GM18909 (cell line): ENCODE measurements around the gene TTF2.
"Not testable (repeated sequence)": the region's sequence is repeated elsewhere in the genome, so short reads cannot be mapped to it uniquely, and the experiment has no call there.

Experiments
- ATAC-seq: cut with Tn5 transposase; IDR thresholded peaks from one replicate; pipeline ENCODE4 v1.9.1; 2021; ENCODE audit warnings: mild to moderate bottlenecking; ENCODE audit not compliant: unreplicated experiment, poor library complexity

Gene TTF2

DNA sequence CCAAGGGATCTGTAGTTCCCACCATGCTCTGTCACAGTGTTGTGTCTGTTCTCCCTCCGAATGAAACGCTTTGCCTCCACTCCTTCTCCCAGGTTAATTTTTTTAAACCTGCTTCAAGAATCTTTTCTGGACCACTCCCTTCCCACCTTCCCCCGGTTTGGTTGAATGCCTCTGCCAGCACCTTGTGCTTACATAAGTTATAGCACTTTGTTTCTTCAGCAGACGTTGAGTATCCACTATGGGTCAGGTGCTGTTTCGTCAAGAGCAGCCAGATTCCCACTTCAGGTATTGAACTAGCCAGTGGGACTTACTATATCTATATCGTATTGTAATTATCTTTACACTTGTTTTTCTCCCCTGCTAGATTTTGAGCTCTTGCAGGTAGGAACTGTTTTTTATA, 27.6 kb downstream of the TTF2 start:
- no peak for ATAC-seq

- ATAC-seq: no peak
These were observed 29.9 kb downstream of the TTF2 start for GRCh38 chr1:117089996-117090395.

DNA sequence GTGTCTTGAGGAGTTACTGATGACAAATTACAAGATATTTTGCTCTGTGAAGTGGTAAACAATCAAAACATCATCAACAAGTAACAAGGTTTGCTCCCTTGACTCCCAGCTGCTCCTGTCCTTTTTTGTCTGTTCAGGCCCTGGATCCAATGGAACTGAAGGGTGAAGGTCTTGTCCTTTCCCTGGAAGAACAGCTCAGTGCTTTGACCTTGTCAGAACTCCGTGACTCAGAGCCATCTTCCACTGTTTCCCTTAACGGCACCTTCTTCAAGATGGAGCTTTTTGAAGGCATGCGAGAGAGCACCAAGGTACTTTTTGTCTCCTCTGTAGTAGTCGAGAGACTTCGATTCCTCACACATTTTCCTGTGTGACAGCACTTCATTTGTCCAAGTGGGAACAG, 32.5 kb downstream of the TTF2 start:
- no peak for ATAC-seq

GRCh38 chr1:117093091-117093534, 33.0 kb downstream of the TTF2 start:
- no peak for ATAC-seq

DNA sequence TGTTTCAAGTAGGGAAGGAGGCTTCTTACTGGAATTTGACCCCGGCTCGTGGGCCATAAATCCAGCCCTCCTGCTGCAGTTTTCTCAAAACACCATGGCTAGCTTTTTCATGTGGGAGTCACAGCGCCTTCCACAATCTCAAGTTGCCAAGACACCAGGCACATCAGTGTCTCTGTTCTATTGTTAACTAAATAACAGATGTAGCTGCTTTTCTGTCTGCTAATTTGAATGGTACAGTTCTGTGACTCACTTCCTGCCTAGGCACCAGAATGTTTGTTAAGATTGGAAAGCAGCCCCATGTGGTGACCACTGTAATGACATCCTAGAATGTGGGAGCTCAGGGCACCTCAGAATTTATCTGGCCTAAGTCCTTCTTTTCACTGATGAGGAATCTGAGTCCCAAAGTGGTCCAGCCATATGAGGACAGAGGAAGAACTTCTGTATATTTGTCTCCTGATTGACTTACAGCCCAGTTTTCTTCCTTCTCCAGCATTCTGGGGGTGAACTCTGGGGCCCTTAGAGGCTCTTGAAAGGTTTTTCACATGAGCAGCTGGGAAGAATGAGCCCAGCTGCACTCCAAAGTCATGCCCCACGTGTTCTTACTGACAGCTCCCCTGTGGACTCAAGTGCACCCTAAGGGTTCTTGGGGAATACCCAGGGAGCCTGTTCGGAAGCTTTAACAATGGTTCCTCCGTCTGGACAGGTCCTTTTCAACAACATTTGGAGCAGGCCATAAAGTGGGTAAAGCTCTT, 33.9 kb downstream of the TTF2 start:
- no peak for ATAC-seq

GRCh38 chr1:117094841-117095604, 34.9 kb downstream of the TTF2 start:
- ATAC-seq: no peak

GRCh38 chr1:117096951-117097408, 36.9 kb downstream of the TTF2 start:
- ATAC-seq: no peak

GRCh38 chr1:117097443-117097842, 37.3 kb downstream of the TTF2 start:
- ATAC-seq: no peak

- ATAC-seq: no peak
These were observed 38.3 kb downstream of the TTF2 start for GRCh38 chr1:117098287-117098890.

GRCh38 chr1:117101334-117101733, 41.2 kb downstream of the TTF2 start:
- no peak for ATAC-seq

DNA sequence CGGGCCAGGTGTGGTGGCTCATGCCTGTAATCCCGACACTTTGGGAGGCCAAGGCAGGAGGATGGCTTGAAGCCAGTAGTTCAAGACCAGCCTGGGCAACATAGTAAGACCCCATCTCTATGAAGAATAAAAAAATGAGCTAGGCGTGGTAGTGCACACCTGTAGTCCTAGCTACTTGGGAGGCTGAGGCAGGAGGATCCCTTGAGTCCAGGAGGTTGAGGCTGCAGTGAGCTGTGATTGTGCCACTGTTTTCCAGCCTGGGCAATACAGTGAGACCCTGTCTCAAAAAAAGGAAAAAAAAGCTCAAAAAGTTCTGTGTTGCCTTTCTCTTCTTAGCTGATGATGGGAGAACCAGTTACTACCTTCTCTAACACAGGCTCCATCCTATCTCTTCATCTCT, 41.7 kb downstream of the TTF2 start:
- ATAC-seq: not testable (repeated sequence)

- no peak for ATAC-seq
These were observed 44.9 kb downstream of the TTF2 start for GRCh38 chr1:117104986-117105385.

- no peak for ATAC-seq
These were observed 45.6 kb downstream of the TTF2 start for GRCh38 chr1:117105722-117106121.

DNA sequence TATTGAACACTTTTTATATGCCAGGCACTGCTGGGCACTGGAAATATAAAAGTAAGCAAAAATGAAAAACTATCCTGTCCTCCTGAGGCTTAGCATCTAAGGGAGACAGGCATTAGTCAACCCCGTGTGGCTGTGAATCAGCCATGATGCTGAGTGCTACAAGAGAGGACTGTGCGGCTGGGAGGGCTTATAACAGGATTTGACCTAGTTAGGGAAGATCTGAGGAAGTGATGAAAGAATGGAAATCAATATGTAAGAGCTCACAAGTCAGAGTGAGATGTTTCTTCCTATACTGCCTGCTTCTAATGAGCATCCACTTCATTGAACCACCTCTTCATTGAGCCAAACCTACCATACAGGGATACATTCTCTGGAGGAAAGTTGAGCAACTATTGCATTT, 46.4 kb downstream of the TTF2 start:
- no peak for ATAC-seq

DNA sequence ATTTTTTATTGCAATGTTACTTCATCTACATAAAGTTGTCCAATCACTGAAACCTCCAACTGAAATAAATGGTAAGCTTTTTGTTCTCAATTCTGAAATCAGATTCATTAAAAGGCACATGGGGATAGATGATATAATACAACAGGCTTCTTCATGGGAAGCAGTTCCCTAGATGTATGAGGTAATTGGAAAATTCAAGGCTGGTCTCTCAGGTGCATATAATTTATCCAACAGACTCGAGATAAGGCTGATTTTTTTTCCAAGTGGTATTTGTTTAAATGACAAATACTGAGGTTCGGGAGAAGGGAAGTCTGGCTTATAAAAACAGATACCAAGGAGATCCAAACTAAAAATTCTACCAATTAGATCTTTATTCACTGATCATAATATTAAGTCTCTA, 47.2 kb downstream of the TTF2 start:
- ATAC-seq: no peak

DNA sequence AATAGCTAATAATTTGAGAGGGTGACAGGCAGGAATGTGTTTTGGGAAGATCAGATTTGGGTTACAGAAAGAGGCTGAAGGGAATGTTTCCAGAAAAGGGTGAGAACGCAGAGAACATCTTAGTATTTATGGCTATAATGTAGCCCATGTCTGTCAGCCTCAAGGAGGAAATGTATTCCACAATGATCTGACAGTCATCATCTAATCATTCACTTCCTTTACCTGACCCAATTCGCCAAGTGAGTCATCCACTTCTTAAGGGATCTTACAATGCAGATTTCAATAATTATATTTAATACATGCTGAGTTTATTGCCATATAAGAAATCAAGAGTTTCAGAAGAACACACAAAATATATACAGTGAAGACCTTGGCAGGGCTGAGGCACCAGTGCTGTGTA, 50.6 kb downstream of the TTF2 start:
- ATAC-seq: no peak

DNA sequence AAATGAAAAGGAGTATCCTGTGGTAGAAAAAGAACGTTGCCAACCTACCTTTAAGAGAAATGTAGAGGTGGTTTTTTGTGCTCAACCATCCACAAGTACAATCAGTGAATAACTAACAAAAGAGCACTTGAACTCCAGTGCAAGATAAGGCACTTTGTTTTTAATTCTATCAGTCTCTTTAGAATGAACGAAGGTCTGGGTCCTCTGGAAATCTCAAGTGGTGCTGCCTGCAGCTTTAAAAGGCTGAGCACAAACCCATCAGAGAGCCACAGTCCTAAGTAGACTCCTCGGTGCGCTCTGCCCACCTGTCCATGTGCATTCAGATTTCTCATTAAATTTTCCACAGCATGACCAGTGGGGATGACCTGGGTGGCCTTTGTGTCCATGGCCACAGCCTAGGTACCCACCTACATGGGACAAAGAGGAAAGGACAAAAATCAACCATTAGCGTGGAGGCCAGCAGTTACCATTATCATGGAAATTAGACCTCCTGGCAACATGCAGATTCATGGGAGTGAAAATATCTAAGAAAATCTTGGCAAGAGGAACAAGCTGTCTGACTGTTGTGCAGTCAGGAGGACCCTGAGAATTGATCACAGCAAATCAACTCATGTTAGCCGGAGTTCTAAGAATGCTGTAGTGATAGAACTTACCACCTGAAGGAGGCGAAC, 52.1 kb downstream of the TTF2 start:
- ATAC-seq: no peak

DNA sequence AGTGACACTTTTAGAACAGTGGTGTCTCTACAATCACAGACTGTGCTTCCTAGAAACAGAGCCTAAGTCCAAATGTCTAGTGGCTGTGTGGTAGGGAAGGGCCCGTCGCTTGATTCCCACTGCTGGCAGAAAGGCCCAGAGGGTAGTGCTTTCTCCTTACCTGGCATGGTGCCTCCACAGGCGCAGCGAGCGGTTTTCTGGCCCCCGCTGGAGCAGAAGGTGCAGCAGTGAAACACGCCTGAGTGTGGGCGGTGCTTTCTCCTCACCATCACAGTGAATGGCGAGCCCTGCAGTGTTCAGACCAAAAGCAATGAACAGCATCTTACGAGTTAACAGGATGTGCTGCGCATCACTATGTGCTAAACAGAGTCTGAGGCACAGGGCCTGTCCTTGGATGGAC, 53.1 kb downstream of the TTF2 start:
- ATAC-seq: no peak

- ATAC-seq: no peak
These were observed 54.8 kb downstream of the TTF2 start for GRCh38 chr1:117114877-117115276.

DNA sequence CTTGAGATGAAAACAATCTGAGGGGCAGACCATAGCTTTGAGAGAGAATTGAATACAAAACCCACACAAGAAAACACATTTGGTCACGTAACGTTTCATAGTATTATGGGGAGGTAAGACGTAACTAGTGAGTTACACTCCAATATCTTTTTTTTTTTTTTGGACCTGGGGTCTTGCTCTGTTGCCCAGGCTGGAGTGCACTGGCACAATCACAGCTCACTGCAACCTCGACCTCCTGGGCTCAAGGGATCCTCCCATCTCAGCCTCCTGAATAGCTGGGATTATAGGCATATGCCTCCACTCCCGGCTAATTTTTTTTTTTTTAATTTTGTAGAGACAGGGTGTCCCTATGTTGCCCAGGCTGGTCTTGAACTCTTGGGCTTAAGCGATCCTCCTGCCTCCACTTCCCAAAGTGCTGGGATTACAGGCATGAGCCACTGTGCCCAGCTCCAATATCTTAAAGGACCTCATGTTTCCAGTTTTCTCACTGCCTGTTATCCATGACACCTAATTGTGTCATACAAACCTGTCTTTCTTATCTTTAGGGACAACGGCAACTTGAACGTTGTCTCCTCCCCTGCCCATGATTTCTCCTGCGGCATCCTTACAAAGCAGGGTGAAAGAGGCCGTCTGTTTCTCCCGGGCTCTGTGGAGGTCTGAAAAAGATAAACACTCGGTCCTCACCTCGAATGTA, 56.1 kb downstream of the TTF2 start:
- no peak for ATAC-seq
